ENCODE data around the gene P4HB.

Gene P4HB

DNA sequence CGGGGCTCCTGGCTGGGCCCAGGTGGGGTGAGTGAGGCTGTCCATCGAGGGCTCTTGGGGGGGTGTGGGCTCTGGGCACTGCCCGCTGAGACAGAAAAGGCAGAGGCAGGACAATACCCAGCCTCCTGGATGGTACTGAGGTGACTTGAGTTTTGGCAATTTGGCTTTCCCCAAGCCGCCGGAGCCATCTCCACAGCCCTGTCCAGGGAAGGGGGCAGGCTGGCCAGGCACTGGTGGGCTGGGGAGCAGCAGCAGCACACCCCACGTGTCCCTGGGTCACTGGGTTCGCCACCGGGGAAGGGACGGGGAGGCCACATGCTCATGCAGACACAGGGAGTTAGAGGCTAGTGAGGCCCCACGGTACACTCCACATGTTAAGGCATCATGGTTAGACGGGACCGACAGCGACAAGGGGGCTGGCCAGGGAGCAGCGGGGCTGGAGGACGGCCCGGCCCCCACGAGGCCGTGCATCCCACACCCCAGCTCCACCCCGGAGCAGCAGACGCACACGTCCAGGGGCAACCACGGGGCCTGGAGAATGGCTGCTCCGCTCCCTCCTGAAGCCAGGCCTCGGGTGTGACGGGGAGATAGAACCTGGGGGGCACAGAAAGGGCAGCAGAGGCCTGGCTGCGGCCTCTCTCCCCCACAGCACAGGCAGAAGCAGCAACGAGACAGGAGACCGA lies 7.8 kb upstream of the P4HB start (continued):
- TF ChIP-seq RBAK (tag by site-specific recombination; IDR thresholded peaks at IDR 0.05): no peak
- TF ChIP-seq WT1 (tag by site-specific recombination; IDR thresholded peaks at IDR 0.05): peak; percentile 23; the same call in 1 of the 2 replicates
- peak; percentile 70 for TF ChIP-seq ZFP37 (tag by site-specific recombination; IDR thresholded peaks at IDR 0.05)
- TF ChIP-seq, protein P1, sequence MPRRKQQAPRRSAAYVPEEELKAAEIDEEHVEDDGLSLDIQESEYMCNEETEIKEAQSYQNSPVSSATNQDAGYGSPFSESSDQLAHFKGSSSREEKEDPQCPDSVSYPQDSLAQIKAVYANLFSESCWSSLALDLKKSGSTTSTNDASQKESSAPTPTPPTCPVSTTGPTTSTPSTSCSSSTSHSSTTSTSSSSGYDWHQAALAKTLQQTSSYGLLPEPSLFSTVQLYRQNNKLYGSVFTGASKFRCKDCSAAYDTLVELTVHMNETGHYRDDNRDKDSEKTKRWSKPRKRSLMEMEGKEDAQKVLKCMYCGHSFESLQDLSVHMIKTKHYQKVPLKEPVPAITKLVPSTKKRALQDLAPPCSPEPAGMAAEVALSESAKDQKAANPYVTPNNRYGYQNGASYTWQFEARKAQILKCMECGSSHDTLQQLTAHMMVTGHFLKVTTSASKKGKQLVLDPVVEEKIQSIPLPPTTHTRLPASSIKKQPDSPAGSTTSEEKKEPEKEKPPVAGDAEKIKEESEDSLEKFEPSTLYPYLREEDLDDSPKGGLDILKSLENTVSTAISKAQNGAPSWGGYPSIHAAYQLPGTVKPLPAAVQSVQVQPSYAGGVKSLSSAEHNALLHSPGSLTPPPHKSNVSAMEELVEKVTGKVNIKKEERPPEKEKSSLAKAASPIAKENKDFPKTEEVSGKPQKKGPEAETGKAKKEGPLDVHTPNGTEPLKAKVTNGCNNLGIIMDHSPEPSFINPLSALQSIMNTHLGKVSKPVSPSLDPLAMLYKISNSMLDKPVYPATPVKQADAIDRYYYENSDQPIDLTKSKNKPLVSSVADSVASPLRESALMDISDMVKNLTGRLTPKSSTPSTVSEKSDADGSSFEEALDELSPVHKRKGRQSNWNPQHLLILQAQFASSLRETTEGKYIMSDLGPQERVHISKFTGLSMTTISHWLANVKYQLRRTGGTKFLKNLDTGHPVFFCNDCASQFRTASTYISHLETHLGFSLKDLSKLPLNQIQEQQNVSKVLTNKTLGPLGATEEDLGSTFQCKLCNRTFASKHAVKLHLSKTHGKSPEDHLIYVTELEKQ (tag by site-specific recombination; IDR thresholded peaks at IDR 0.05; ENCODE audit: borderline replicate concordance): no peak
- TF ChIP-seq, protein P2, sequence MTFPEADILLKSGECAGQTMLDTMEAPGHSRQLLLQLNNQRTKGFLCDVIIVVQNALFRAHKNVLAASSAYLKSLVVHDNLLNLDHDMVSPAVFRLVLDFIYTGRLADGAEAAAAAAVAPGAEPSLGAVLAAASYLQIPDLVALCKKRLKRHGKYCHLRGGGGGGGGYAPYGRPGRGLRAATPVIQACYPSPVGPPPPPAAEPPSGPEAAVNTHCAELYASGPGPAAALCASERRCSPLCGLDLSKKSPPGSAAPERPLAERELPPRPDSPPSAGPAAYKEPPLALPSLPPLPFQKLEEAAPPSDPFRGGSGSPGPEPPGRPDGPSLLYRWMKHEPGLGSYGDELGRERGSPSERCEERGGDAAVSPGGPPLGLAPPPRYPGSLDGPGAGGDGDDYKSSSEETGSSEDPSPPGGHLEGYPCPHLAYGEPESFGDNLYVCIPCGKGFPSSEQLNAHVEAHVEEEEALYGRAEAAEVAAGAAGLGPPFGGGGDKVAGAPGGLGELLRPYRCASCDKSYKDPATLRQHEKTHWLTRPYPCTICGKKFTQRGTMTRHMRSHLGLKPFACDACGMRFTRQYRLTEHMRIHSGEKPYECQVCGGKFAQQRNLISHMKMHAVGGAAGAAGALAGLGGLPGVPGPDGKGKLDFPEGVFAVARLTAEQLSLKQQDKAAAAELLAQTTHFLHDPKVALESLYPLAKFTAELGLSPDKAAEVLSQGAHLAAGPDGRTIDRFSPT (tag by site-specific recombination; IDR thresholded peaks at IDR 0.05): peak; percentile 94; the same call in 1 of the 2 replicates
- 0 out of 2 replicates have a peak, but pooled peaks have one; percentile 35 for TF ChIP-seq ZNF2 (tag by site-specific recombination; IDR thresholded peaks at IDR 0.05)
- peak; percentile 85 for TF ChIP-seq SP3 (tag by site-specific recombination; IDR thresholded peaks at IDR 0.05)
- 0 out of 2 replicates have a peak, but pooled peaks have one; percentile 39 for TF ChIP-seq ZNF239 (tag by site-specific recombination; IDR thresholded peaks at IDR 0.05)
- TF ChIP-seq, protein P3, sequence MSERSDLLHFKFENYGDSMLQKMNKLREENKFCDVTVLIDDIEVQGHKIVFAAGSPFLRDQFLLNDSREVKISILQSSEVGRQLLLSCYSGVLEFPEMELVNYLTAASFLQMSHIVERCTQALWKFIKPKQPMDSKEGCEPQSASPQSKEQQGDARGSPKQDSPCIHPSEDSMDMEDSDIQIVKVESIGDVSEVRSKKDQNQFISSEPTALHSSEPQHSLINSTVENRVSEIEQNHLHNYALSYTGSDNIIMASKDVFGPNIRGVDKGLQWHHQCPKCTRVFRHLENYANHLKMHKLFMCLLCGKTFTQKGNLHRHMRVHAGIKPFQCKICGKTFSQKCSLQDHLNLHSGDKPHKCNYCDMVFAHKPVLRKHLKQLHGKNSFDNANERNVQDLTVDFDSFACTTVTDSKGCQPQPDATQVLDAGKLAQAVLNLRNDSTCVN (tag by site-specific recombination; optimal IDR thresholded peaks at IDR 0.05): peak; percentile 41
- no peak for TF ChIP-seq ZNF184 (tag by site-specific recombination; IDR thresholded peaks at IDR 0.05)
- TF ChIP-seq ZNF600 (tag by site-specific recombination; IDR thresholded peaks at IDR 0.05): peak; percentile 58
- TF ChIP-seq, protein P4, sequence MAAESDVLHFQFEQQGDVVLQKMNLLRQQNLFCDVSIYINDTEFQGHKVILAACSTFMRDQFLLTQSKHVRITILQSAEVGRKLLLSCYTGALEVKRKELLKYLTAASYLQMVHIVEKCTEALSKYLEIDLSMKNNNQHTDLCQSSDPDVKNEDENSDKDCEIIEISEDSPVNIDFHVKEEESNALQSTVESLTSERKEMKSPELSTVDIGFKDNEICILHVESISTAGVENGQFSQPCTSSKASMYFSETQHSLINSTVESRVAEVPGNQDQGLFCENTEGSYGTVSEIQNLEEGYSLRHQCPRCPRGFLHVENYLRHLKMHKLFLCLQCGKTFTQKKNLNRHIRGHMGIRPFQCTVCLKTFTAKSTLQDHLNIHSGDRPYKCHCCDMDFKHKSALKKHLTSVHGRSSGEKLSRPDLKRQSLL (tag by site-specific recombination; IDR thresholded peaks at IDR 0.05): 0 out of 2 replicates have a peak, but pooled peaks have one; percentile 7
- TF ChIP-seq, protein P5, sequence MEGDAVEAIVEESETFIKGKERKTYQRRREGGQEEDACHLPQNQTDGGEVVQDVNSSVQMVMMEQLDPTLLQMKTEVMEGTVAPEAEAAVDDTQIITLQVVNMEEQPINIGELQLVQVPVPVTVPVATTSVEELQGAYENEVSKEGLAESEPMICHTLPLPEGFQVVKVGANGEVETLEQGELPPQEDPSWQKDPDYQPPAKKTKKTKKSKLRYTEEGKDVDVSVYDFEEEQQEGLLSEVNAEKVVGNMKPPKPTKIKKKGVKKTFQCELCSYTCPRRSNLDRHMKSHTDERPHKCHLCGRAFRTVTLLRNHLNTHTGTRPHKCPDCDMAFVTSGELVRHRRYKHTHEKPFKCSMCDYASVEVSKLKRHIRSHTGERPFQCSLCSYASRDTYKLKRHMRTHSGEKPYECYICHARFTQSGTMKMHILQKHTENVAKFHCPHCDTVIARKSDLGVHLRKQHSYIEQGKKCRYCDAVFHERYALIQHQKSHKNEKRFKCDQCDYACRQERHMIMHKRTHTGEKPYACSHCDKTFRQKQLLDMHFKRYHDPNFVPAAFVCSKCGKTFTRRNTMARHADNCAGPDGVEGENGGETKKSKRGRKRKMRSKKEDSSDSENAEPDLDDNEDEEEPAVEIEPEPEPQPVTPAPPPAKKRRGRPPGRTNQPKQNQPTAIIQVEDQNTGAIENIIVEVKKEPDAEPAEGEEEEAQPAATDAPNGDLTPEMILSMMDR (tag by site-specific recombination; IDR thresholded peaks at IDR 0.05): no peak
- peak; percentile 85 for TF ChIP-seq ZNF837 (tag by site-specific recombination; IDR thresholded peaks at IDR 0.05)
- peak; percentile 52; the same call in 1 of the 2 replicates for TF ChIP-seq EGR2 (tag by site-specific recombination; IDR thresholded peaks at IDR 0.05; ENCODE audit: low read depth)
- TF ChIP-seq, protein P6, sequence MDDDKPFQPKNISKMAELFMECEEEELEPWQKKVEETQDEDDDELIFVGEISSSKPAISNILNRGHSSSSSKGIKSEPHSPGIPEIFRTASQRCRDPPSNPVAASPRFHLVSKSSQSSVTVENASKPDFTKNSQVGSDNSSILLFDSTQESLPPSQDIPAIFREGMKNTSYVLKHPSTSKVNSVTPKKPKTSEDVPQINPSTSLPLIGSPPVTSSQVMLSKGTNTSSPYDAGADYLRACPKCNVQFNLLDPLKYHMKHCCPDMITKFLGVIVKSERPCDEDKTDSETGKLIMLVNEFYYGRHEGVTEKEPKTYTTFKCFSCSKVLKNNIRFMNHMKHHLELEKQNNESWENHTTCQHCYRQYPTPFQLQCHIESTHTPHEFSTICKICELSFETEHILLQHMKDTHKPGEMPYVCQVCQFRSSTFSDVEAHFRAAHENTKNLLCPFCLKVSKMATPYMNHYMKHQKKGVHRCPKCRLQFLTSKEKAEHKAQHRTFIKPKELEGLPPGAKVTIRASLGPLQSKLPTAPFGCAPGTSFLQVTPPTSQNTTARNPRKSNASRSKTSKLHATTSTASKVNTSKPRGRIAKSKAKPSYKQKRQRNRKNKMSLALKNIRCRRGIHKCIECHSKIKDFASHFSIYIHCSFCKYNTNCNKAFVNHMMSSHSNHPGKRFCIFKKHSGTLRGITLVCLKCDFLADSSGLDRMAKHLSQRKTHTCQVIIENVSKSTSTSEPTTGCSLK (tag by site-specific recombination; IDR thresholded peaks at IDR 0.05): no peak
- TF ChIP-seq, protein P7, sequence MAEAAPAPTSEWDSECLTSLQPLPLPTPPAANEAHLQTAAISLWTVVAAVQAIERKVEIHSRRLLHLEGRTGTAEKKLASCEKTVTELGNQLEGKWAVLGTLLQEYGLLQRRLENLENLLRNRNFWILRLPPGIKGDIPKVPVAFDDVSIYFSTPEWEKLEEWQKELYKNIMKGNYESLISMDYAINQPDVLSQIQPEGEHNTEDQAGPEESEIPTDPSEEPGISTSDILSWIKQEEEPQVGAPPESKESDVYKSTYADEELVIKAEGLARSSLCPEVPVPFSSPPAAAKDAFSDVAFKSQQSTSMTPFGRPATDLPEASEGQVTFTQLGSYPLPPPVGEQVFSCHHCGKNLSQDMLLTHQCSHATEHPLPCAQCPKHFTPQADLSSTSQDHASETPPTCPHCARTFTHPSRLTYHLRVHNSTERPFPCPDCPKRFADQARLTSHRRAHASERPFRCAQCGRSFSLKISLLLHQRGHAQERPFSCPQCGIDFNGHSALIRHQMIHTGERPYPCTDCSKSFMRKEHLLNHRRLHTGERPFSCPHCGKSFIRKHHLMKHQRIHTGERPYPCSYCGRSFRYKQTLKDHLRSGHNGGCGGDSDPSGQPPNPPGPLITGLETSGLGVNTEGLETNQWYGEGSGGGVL (tag by site-specific recombination; IDR thresholded peaks at IDR 0.05): peak; percentile 76
- TF ChIP-seq ZNF514 (tag by site-specific recombination; IDR thresholded peaks at IDR 0.05): no peak
- TF ChIP-seq, protein P8, sequence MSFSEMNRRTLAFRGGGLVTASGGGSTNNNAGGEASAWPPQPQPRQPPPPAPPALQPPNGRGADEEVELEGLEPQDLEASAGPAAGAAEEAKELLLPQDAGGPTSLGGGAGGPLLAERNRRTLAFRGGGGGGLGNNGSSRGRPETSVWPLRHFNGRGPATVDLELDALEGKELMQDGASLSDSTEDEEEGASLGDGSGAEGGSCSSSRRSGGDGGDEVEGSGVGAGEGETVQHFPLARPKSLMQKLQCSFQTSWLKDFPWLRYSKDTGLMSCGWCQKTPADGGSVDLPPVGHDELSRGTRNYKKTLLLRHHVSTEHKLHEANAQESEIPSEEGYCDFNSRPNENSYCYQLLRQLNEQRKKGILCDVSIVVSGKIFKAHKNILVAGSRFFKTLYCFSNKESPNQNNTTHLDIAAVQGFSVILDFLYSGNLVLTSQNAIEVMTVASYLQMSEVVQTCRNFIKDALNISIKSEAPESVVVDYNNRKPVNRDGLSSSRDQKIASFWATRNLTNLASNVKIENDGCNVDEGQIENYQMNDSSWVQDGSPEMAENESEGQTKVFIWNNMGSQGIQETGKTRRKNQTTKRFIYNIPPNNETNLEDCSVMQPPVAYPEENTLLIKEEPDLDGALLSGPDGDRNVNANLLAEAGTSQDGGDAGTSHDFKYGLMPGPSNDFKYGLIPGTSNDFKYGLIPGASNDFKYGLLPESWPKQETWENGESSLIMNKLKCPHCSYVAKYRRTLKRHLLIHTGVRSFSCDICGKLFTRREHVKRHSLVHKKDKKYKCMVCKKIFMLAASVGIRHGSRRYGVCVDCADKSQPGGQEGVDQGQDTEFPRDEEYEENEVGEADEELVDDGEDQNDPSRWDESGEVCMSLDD (tag by site-specific recombination; IDR thresholded peaks at IDR 0.05): peak; percentile 62
- 0 out of 2 replicates have a peak, but pooled peaks have one; percentile 21 for TF ChIP-seq ZXDB (tag by site-specific recombination; IDR thresholded peaks at IDR 0.05)

Measured in HEK293 (cell line).